ENCODE measurements around the gene HOXD13.

- TF ChIP-seq CTCF (IDR thresholded peaks at IDR 0.05) = no peak
- no peak for TF ChIP-seq POLR2A (IDR thresholded peaks at IDR 0.05)
Observed at GRCh38 chr2:176103194-176103593, 10.7 kb downstream of the HOXD13 start.
